Left ventricle myocardium inferior (tissue), 1 donor: ENCODE measurements around the gene PDIA6. TPM values are rescaled to one million over a fixed set of nuclear protein-coding genes. Genes with fewer than 3 reads are reported as not detected.

Experiments
- DNase-seq: peaks from one replicate; pipeline ENCODE4 v3.0.0-alpha.2; 2020
- H3K27ac ChIP-seq: fragments of 200-600 bp; replicated peaks from 2 replicates; pipeline ENCODE4 v1.8.0; 2021
- H3K27me3 ChIP-seq: fragments of 200-600 bp; 2 replicates; pipeline ENCODE4 v1.8.0; 2021; ENCODE audit warnings: low read depth
- H3K36me3 ChIP-seq: fragments of 200-600 bp; 2 replicates; pipeline ENCODE4 v1.8.0; 2021
- H3K4me1 ChIP-seq: fragments of 200-600 bp; 2 replicates; pipeline ENCODE4 v1.8.0; 2021
- H3K4me3 ChIP-seq: fragments of 200-600 bp; 2 replicates; pipeline ENCODE4 v1.8.0; 2021; ENCODE audit warnings: mild to moderate bottlenecking, moderate library complexity
- H3K9me3 ChIP-seq: fragments of 200-600 bp; replicated peaks from 2 replicates; pipeline ENCODE4 v1.8.0; 2021
- intact Hi-C: fragments of 100-400 bp; cut with micrococcal nuclease; formaldehyde crosslinking; loops from one replicate; pipeline ENCODE4 v1.11.0; 2022
- total RNA-seq: library from RNA; stranded (reverse); fragmentation: NEBNext Ultra II Directional; extraction: Animal tissue kit (Norgen Biotek cat#: 25700); gene quantifications from one replicate; pipeline ENCODE4 v1.2.1, GENCODE V29; 2021
- TF ChIP-seq, protein P1 (sequence below): fragments of 200-600 bp; IDR thresholded peaks from 2 replicates; pipeline ENCODE4 v1.8.0; 2021; ENCODE audit warnings: antibody characterized with exemption, mild to moderate bottlenecking, borderline replicate concordance
- donor health status: DM: no; HTN: yes; CAD: no; lungs with severe emphysema.

PDIA6 gene
- total RNA-seq, 1 donor from 2014 or later, result 107 TPM

DNA sequence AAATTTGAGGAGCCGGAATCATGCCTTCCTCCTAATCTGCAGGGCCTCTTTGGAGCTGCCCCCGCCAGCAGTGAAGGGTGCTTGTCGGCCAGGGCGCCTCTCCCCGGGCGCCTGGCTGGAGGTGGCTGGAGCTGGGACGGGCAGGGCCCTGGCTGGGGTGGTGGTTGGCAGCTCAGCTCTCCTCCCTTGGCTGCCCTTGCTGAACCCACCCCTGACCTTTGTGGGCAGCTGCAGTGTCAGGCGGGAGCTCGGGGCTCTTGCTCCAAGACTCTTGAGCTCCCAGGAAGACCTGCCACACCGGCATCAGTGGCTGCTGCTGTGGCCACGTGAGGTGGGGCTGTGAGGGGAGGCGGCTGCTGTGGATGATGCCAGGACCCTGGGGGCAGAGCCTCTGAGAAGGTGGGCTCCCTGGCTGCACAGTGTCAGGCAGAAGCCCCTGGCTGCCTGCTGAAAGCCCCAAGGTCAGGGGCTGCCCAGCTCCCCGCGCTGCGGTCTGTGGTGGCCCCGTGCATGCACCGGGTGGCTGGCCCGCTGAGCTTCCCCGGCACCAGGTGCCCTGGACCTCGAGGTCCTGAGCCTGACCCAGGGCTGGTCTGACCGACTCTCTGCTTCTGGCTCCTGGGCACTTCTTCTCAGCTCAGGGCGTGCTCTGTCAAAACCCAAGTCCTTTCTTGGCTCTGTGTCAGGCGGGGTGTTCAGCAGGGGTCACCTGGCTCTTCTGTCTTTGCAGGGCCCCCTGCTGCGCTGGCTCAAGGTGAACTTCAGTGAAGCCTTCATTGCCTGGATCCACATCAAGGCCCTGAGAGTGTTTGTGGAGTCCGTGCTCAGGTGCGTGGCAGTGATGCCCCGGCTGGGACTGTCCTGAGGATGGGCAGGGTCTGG lies 34.5 kb downstream of the PDIA6 start:
- H3K27me3 ChIP-seq, result no peaks in the 10 kb centered on the region
- TF ChIP-seq, protein P1, sequence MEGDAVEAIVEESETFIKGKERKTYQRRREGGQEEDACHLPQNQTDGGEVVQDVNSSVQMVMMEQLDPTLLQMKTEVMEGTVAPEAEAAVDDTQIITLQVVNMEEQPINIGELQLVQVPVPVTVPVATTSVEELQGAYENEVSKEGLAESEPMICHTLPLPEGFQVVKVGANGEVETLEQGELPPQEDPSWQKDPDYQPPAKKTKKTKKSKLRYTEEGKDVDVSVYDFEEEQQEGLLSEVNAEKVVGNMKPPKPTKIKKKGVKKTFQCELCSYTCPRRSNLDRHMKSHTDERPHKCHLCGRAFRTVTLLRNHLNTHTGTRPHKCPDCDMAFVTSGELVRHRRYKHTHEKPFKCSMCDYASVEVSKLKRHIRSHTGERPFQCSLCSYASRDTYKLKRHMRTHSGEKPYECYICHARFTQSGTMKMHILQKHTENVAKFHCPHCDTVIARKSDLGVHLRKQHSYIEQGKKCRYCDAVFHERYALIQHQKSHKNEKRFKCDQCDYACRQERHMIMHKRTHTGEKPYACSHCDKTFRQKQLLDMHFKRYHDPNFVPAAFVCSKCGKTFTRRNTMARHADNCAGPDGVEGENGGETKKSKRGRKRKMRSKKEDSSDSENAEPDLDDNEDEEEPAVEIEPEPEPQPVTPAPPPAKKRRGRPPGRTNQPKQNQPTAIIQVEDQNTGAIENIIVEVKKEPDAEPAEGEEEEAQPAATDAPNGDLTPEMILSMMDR, result no peak
- peaks cover 53% of the 10 kb centered on the region for H3K36me3 ChIP-seq
- intact Hi-C loops, result no loop called here
- peaks cover 33% of the 10 kb centered on the region for H3K4me1 ChIP-seq
- peak overlapping the region; percentile 38 for H3K27ac ChIP-seq
- no peaks in the 10 kb centered on the region for H3K9me3 ChIP-seq
- H3K4me3 ChIP-seq, result no peak overlapping the region
- no peak for DNase-seq

- intact Hi-C loops, result no loop called here
- peak overlapping the region; percentile 38 for H3K27ac ChIP-seq
- DNase-seq, result no peak
Observed at GRCh38 chr2:10777111-10777841, 35.3 kb downstream of the PDIA6 start.

GRCh38 chr2:10776231-10776977 lies 36.2 kb downstream of the PDIA6 start:
- no peaks in the 10 kb centered on the region for H3K9me3 ChIP-seq
- no peak for DNase-seq
- TF ChIP-seq, protein P1, result no peak
- H3K27ac ChIP-seq, result no peak overlapping the region
- peaks cover 36% of the 10 kb centered on the region for H3K36me3 ChIP-seq
- intact Hi-C loops, result no loop called here
- peaks cover 33% of the 10 kb centered on the region for H3K4me1 ChIP-seq
- no peak overlapping the region for H3K4me3 ChIP-seq
- H3K27me3 ChIP-seq, result no peaks in the 10 kb centered on the region

More at GRCh38 chr2:10777111-10777841, 35.3 kb downstream of the PDIA6 start:
- H3K4me3 ChIP-seq, result no peak overlapping the region
- TF ChIP-seq, protein P1, result no peak
- H3K9me3 ChIP-seq, result no peaks in the 10 kb centered on the region
- H3K4me1 ChIP-seq, result peaks cover 33% of the 10 kb centered on the region
- H3K27me3 ChIP-seq, result no peaks in the 10 kb centered on the region
- H3K36me3 ChIP-seq, result peaks cover 45% of the 10 kb centered on the region

- TF ChIP-seq, protein P1, result no peak
- Histone ChIP-seq H3K27me3 (no peaks in the 10 kb centered on the region), H3K4me1 (peaks cover 33% of the 10 kb centered on the region), H3K9me3 (no peaks in the 10 kb centered on the region), H3K4me3 (no peak overlapping the region), H3K36me3 (peaks cover 31% of the 10 kb centered on the region), H3K27ac (no peak overlapping the region)
- DNase-seq, result no peak
- intact Hi-C loops, result no loop called here
Observed at GRCh38 chr2:10775831-10776230, 36.8 kb downstream of the PDIA6 start.
